GM21423 (cell line): Measurements from ENCODE around the gene CCDC88C.
A peak's percentile ranks its signal among the peaks of the same experiment; 100 is the strongest.
"Not testable (repeated sequence)": the region's sequence is repeated elsewhere in the genome, so short reads cannot be mapped to it uniquely, and the experiment has no call there.

Source experiments
- ATAC-seq: cut with Tn5 transposase; IDR thresholded peaks from one replicate; pipeline ENCODE4 v1.9.1; 2021; ENCODE audit warnings: mild to moderate bottlenecking, moderate library complexity; ENCODE audit not compliant: unreplicated experiment

CCDC88C gene

DNA sequence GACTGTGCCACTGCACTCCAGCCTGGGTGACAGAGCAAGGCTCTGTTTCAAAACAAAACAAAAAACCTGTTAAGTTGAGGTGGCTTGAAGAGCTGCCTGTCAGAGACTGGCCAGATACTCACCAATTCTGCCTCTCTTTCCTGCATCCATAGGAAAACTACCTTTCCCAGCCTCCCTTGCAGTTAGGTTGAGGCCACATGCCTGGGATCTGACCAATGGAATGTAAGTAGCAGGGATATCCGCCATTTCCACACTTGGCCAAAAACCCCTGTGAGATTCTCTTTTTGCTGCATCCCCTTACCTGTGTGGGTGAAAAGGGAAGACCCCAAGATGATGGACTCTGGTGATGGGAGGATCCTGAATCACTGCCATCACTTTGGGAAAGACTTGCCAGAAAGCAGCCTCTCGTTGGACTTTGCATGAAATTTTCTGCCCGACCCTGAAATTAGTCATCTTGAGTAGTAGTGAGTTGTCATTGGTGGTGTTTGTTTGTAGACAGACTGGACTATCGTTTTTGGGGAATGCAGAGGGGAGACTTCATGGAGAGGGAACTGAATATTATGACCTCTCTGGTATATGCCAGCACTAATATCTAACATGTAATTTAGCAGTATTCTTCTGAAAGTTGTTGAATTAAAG lies 187.1 kb downstream of the CCDC88C start:
- no peak for ATAC-seq

DNA sequence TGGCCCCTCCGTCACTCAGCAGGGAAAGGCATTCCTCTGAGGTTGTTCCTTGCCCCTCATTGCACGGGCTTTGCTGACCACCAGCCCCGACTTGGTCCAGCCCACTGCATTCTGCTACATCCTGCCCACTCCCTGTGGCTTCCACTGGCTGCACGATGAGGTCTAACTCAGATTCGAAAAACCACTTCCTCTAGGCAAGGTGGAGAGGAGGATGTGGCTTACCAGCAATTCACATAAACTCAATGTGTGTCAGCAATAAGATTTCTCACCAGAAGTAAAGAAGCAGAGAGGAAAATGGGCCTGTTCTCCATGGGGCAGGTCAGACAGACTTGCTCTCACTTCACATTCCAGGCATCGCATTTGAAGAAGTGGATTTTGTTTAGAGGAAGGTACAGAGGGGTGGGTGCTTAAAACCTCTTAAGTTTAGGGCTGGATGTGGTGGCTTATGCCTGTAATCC lies 187.8 kb downstream of the CCDC88C start:
- ATAC-seq = peak; percentile 68

DNA sequence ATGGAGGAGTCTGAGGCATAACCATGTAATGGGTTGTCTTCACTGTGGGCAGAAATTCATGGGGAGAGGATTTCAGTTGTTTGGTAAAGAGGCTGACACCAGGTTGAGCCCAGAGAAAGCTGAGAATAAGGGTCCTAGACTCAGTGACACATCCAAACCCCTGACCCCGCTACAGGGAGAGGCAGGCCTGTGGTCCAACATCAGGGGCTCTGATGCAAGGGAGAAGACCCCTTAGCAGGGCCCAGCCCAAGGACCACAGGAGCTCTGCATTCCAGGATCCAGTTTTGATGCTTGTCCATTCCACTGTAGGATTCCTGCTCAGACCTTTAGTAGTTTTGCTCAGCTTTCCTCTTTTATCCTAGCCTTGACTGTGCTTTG lies 188.6 kb downstream of the CCDC88C start:
- no peak for ATAC-seq

DNA sequence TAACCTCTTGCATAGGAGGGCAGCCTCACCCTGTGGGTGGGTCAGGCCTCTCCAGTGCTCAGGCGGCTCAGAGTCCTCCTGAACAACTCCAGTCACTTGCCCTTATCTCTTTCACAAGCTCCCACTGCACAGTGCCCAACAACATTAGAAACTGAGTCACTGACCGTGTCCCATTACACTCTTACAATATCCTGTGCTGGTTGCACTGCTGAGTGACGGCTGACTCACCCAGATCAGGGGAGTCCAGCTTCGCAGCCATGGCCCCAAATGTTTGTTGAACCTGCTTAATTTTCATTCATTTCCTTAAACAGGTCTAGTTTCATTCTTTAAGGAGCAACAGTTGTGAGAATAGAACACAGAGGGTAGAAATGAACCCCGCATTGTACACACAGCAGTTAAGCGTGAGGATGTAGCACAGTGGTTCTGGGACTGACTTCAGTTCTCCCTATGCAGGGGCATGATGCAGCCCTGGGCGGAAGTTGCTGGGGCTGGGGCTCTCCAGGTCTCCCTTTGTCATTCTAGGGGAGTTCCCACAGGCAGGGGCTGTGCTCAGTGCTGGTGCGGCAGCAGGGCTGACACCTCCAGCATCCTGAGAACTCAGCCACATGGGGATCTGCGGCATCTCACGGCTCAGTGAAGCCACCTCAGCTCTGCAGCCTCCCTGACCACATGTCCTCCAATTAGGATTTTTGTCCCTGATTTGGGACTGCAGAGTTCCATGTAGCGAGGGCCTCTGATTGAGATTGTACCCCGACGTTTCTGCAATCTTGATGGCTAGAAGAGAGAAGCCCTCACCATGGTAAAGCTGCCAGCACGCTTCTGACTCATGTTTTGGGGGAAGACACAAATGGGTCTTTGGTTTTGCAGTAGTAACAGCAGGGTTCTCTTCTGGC lies 189.3 kb downstream of the CCDC88C start:
- ATAC-seq = peak; percentile 75

DNA sequence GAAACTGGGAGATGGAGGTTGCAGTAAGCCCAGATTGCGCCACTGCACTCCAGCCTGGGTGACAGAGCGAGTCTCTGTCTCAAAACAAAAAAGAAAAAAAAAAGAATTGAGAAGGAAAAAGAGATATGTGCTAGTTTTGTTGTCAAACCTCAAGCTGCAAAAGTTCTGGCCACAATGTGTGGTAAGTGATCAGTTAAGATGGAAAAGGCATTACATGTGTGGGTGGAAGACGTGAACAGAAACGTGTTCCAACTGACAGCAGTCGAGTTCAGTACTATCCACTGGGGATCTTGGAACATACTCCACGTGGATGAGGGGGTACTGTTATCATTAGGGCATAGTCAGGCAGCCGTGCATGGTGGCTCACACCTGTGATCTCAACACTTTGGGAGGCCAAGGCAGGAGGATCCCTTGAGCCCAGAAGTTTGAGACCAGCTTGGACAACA lies 190.4 kb downstream of the CCDC88C start:
- no peak for ATAC-seq

DNA sequence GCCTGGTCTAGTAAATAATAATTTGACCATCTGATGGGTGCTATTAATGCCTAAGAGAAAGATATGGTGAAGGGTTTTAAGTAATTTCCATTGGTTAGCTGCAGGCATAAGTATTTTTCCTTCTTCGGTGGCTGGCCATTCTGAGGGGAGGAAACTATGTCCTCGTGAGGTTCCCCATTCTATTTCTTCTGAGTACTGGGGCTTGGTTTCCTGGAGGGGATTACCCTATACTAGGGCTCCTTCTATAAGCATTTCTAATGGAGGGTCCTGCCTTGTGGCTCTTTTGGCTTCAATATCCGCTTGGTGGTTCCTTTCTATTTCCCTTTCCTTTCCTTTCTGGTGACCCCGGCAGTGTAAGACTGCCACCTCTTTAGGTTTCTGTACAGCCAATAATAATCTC lies 191.3 kb downstream of the CCDC88C start:
- ATAC-seq = not testable (repeated sequence)

DNA sequence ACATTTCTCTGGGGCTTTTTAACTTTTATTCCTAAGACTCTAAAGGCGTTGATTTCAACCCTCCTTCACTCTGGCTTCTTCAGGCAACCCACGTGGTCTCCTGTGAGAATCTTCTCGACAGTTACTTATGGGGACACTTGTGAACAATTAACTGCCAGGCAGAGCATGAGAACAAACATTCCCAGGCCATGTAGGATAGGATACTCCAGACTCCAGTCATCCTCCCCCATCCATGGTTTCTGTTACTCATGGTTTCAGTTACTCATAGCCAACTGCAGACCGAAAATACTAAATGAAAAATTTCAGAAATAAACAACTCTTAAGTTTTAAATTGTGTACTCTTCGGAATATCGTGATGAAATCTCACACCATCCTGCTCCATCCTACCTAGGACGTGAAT lies 192.6 kb downstream of the CCDC88C start:
- no peak for ATAC-seq

DNA sequence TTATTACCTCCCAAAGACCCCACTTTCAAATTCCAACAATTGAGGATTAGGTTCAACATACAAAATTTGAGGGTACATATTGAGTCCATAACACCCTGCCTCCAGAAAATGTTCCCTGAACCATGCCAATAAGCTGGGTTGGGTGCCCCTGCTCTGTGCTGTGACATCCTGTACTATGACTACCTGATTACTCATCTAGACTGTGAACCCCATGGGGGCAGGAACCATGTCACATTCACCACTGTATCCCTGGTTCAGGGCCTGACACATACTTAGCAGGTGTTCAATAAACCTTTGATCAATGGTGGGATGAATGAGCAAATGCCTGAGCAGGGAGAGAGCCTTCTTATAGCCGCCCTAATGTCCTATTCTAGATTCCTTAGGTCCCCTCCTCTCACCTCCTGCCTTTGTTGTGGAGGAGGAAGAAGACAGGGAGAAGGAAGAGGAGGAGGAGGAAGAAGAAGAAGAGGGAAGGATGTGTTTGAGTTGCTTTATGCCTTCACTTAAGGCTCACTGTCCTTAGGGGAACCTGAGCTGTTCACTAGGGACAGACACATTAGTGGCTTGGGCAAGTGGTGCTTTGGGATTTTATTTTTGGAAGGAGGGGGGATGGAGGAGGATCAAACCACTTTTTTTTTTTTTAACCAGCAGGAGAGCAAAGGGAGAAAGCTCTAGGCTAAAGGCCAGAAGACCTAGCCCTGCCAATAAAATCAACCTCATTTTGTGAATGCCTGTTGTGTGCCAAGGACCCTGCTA lies 194.4 kb downstream of the CCDC88C start:
- ATAC-seq = no peak
